ENCODE measurements around the gene MCU. TPM values are rescaled to one million over a fixed set of nuclear protein-coding genes. Genes with fewer than 3 reads are reported as not detected.

The MCU gene
- total RNA-seq, 1 experiment from 2014 or later, result 11.1 TPM

GRCh38 chr10:72841487-72841886 lies 149.5 kb downstream of the MCU start:
- DNase-seq (ENCODE audit: low read depth, low spot score), result no peak
- in situ Hi-C loops (cut with HindIII; ENCODE audit: low pct_unique_long_range_greater_than_20kb, low sequenced_read_pairs), result no loop called here

DNA sequence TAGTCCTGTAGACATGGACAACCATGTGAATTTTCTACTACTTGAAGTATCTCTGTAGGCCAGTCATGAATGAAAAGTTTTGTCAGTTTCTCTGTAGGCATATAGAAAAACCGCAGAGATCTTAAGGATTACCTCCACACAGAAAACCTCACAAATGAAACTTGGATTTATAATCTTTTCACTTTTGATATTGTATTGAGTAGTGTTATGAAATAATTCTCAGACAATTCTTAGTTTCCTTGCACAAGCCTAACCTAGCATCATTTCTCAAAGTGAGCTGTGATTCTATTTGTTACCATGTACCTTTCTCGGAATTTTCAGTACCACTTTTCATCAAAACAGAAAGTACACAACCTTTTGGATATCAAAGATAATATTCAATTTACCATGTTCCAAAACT lies 150.2 kb downstream of the MCU start:
- in situ Hi-C loops (cut with HindIII; ENCODE audit: low pct_unique_long_range_greater_than_20kb, low sequenced_read_pairs), result no loop called here
- DNase-seq (ENCODE audit: low read depth, low spot score), result no peak

GRCh38 chr10:72846238-72846637 lies 154.3 kb downstream of the MCU start:
- no peak for DNase-seq (ENCODE audit: low read depth, low spot score)
- in situ Hi-C loops (cut with HindIII; ENCODE audit: low pct_unique_long_range_greater_than_20kb, low sequenced_read_pairs), result no loop called here

DNA sequence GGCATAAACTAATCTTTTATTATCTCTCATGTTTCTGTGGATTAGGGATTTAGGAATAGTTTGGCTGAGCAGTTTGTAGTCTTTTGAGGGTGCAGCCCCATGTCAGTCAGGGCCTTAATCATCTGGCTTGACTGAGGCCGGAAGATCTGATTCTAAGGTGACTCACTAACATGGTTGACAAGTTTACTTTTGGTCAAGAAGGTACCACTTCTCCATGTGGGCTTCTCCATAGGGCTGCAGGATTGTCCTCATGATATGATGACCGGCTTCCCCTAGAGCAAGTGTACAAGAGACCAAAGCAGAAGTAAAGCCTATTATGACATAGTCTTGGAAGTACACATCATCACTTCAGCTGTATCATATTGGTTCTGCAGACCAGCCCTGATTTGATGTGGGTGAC lies 155.7 kb downstream of the MCU start:
- DNase-seq (ENCODE audit: low read depth, low spot score), result no peak
- in situ Hi-C loops (cut with HindIII; ENCODE audit: low pct_unique_long_range_greater_than_20kb, low sequenced_read_pairs), result no loop called here

- no peak for DNase-seq (ENCODE audit: low read depth, low spot score)
- in situ Hi-C loops (cut with HindIII; ENCODE audit: low pct_unique_long_range_greater_than_20kb, low sequenced_read_pairs), result no loop called here
These were observed 158.9 kb downstream of the MCU start for GRCh38 chr10:72850861-72851260.

- in situ Hi-C loops (cut with HindIII; ENCODE audit: low pct_unique_long_range_greater_than_20kb, low sequenced_read_pairs), result no loop called here
- DNase-seq (ENCODE audit: low read depth, low spot score), result no peak
These were observed 159.6 kb downstream of the MCU start for GRCh38 chr10:72851509-72851908.

- no peak for DNase-seq (ENCODE audit: low read depth, low spot score)
- in situ Hi-C loops (cut with HindIII; ENCODE audit: low pct_unique_long_range_greater_than_20kb, low sequenced_read_pairs), result no loop called here
These were observed 160.6 kb downstream of the MCU start for GRCh38 chr10:72852508-72852907.

DNA sequence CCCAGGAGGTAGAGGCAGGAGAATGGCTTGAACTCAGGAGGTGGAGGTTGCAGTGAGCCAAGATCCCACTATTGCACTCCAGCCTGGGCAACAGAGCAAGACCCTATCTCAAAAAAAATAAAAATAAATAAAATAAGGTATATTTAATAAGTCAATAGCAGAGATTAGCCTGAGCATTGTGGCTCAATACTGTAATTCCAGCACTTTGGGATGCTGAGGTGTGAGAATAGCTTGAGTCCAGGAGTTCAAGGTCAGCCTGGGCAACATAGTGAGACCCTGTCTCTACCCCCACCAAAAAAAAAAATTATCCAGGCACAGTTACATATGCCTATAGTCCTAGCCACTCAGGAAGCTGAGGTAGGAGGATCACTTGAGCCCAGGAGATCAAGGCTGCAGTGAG lies 163.2 kb downstream of the MCU start:
- in situ Hi-C loops (cut with HindIII; ENCODE audit: low pct_unique_long_range_greater_than_20kb, low sequenced_read_pairs), result no loop called here
- no peak for DNase-seq (ENCODE audit: low read depth, low spot score)

DNA sequence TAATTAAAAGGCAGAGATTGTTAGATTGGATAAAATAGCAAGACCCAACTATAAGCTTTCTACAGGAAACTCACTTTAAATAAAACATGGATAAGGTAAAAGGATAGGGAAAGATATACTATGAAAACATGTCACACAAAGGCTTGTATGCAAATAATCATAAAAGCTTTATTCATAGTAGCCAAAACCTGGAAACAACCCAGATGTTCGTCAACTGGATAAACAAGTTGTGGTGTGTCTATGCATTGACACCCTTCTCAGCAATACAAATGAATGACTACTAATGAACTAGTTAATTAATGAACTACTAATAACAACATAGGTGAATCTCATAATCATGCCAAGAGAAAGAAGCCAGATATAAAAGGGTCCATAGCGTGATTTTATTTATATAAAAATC lies 163.8 kb downstream of the MCU start:
- in situ Hi-C loops (cut with HindIII; ENCODE audit: low pct_unique_long_range_greater_than_20kb, low sequenced_read_pairs), result no loop called here
- DNase-seq (ENCODE audit: low read depth, low spot score), result no peak

- in situ Hi-C loops (cut with HindIII; ENCODE audit: low pct_unique_long_range_greater_than_20kb, low sequenced_read_pairs), result no loop called here
These were observed 166.1 kb downstream of the MCU start for GRCh38 chr10:72858067-72858466.

GRCh38 chr10:72862957-72863356 lies 171.0 kb downstream of the MCU start:
- no peak for DNase-seq (ENCODE audit: low read depth, low spot score)
- in situ Hi-C loops (cut with HindIII; ENCODE audit: low pct_unique_long_range_greater_than_20kb, low sequenced_read_pairs), result no loop called here

More at GRCh38 chr10:72858067-72858466, 166.1 kb downstream of the MCU start:
- no peak for DNase-seq (ENCODE audit: low read depth, low spot score)

GRCh38 chr10:72875250-72876055 lies 183.5 kb downstream of the MCU start:
- in situ Hi-C loops (cut with HindIII; ENCODE audit: low pct_unique_long_range_greater_than_20kb, low sequenced_read_pairs), result no loop called here
- peak; percentile 34 for DNase-seq (ENCODE audit: low read depth, low spot score)

DNA sequence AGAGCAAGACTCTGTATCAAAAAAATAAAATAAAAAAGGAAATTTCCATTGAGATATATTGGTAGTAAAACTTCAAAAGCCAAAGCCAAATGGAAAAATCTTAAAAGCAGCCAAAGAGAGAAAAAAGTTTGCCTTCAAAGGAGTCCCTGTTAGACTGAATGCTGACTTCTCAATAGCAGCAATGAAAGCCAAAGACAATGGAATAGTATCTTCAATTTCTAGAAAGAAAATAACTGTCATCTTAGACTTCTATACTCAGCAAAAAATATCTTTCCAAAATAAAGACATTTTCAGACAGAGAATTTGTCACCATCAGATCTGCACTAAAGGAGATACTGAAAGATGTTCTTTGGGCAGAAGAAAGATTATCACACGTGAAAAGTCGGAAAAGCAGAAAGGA lies 187.3 kb downstream of the MCU start:
- in situ Hi-C loops (cut with HindIII; ENCODE audit: low pct_unique_long_range_greater_than_20kb, low sequenced_read_pairs), result no loop called here
- DNase-seq (ENCODE audit: low read depth, low spot score), result no peak

DNA sequence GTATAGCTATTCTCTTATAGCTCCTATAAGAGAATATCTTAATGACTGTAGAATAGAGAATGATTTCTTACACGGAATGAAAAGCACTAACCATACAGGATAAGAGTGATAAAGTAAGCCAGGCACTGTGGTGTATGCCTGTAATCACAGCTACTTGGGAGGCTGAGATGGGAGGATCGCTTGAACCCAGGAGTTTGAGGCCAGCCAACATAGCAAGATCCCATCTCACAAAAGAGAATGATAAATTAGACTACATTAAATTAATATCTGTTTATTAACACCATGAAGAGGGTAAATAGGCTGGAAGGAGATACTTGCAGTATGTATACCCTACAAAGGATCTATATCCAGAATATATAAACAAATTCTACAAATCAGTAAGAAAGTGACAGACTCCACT lies 189.3 kb downstream of the MCU start:
- in situ Hi-C loops (cut with HindIII; ENCODE audit: low pct_unique_long_range_greater_than_20kb, low sequenced_read_pairs), result no loop called here
- no peak for DNase-seq (ENCODE audit: low read depth, low spot score)

DNA sequence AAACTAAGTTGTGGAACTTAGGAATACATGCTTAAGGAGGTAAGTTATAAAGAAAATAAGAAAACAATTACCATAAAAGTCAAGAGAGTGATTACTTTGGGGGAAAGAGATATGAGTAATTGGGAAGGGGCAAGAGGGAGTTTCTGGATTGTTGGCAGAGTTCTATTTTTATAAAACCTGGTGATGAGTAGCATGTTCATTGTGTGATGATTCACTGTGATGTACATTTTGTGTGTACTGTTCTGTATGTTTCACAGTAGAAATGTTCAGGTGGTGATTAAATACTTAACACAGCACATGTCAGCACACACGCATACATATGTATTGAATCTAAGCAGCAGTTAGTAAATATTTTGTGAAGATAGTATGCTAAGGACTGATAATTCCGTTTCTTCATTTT lies 191.9 kb downstream of the MCU start:
- DNase-seq (ENCODE audit: low read depth, low spot score), result no peak
- in situ Hi-C loops (cut with HindIII; ENCODE audit: low pct_unique_long_range_greater_than_20kb, low sequenced_read_pairs), result no loop called here

DNA sequence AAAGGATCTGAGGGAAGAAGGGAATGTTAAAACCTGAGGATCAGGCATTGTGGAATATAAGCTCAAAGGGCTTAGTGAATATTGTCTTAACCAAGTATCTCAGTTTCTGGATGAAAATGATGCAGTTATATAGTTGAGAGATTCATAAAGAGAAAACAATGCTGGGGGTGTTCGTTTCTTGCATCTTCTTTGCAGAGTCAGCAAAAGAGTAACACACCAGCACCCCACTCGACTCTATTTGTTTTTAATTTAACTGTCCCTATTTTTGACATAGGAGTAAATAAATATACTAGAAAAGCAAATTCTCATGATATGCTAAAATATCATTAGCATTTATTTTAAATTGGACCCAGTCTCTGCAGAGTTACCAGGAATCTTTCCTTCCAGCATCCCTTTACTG lies 194.0 kb downstream of the MCU start:
- DNase-seq (ENCODE audit: low read depth, low spot score), result no peak
- in situ Hi-C loops (cut with HindIII; ENCODE audit: low pct_unique_long_range_greater_than_20kb, low sequenced_read_pairs), result no loop called here

GRCh38 chr10:72886621-72887020 lies 194.7 kb downstream of the MCU start:
- in situ Hi-C loops (cut with HindIII; ENCODE audit: low pct_unique_long_range_greater_than_20kb, low sequenced_read_pairs), result no loop called here
- no peak for DNase-seq (ENCODE audit: low read depth, low spot score)

DNA sequence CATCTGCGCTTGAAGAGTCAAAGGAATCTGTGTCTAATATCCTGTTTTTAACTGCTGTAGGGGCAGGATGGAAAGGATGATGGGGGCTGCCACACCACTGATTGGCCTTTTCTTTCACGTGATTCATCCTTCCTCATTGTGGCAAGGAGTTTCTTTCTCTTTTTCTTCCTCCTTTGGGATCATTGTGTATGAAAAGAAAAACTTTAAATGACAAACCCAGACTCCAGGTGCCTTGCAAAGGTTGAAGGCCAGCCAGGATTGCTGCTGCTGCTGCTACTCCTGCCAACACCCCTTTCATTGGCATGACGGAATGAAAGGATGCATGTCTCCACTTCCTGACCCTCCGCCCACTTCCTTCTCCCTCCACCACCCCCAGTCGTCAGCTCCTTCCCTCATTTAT lies 195.1 kb downstream of the MCU start:
- in situ Hi-C loops (cut with HindIII; ENCODE audit: low pct_unique_long_range_greater_than_20kb, low sequenced_read_pairs), result no loop called here
- DNase-seq (ENCODE audit: low read depth, low spot score), result no peak

DNA sequence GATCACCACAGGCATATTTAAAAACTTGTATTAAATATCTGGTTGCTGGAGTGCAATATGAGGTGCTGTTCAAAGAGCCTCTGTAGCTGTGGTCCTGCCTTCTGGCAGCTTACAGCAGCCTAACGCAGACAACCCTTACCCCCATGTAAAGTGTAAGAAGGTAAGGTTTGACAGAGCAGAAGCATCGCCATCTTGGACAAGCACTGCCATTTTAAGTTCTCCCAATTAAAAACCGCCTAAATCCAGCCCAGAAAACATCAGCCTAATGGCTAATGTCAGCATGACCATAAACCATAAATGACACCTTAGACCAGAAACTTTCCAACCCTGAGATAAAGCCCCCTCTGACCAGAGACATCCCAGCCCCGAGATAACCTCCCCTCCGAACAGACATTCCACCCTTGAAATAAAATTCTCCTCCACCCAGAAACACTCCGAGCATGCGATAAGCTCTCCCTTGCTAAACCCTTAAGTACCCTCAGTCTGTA lies 196.3 kb downstream of the MCU start:
- DNase-seq (ENCODE audit: low read depth, low spot score), result no peak
- in situ Hi-C loops (cut with HindIII; ENCODE audit: low pct_unique_long_range_greater_than_20kb, low sequenced_read_pairs), result no loop called here
